Upper lobe of left lung (tissue), 6 donors: ENCODE data around the gene CPNE5. TPM values are rescaled to one million over a fixed set of nuclear protein-coding genes. Genes with fewer than 3 reads are reported as not detected.

Source experiments
- ATAC-seq, 2 donors: fragments of 200-7000 bp; cut with Tn5 transposase; one replicate each; pipeline ENCODE4 v1.9.1; 2022; ENCODE audit warnings: mild to moderate bottlenecking in 2 of 2, moderate library complexity in 2 of 2; ENCODE audit not compliant: low FRiP score in 2 of 2
- DNase-seq, 2 donors: peaks; one replicate each; pipeline ENCODE4 v3.0.0-alpha.2; 2019 to 2020
- H3K27ac ChIP-seq, 4 donors: fragments of 200-600 bp; sonication (generic); one replicate each; pipeline ENCODE4 v1.5.1; 2016 to 2019
- H3K27me3 ChIP-seq, 4 donors: fragments of 200-600 bp; sonication (generic); one replicate each; pipeline ENCODE4 v1.5.1; 2017 to 2019
- H3K36me3 ChIP-seq, 4 donors: fragments of 200-600 bp; sonication (generic); one replicate each; pipeline ENCODE4 v1.5.1; 2016 to 2019
- H3K4me1 ChIP-seq, 4 donors: fragments of 200-600 bp; sonication (generic); one replicate each; pipeline ENCODE4 v1.5.1; 2018 to 2019
- H3K4me3 ChIP-seq, 4 donors: fragments of 200-600 bp; sonication (generic); one replicate each; pipeline ENCODE4 v1.5.1; 2017 to 2019; ENCODE audit warnings: mild to moderate bottlenecking in 2 of 4, moderate library complexity in 1 of 4
- H3K9me3 ChIP-seq, 4 donors: fragments of 200-600 bp; sonication (generic); one replicate each; pipeline ENCODE4 v1.5.1; 2018 to 2019
- EP300 ChIP-seq, 4 donors: sonication (generic); formaldehyde crosslinking; IDR thresholded peaks; one replicate each; pipeline ENCODE4 v1.5.1; 2017; ENCODE audit warnings: antibody characterized with exemption in 4 of 4, control low read depth in 2 of 4
- POLR2A ChIP-seq, 4 donors: fragments of 450-650 bp; IDR thresholded peaks; one replicate each; pipeline ENCODE4 v1.5.1; 2016 to 2017; ENCODE audit warnings: antibody characterized with exemption in 4 of 4, mild to moderate bottlenecking in 2 of 4
- POLR2AphosphoS5 ChIP-seq, 2 donors: sonication (generic); formaldehyde crosslinking; IDR thresholded peaks; one replicate each; pipeline ENCODE4 v1.5.1; 2017; ENCODE audit warnings: antibody characterized with exemption in 2 of 2
- WGBS, 2 donors: methylation state at CpG; one replicate each; pipeline ENCODE4 v1.1.5; 2017 to 2018; 5-methylcytosine and 5-hydroxymethylcytosine counted together
- total RNA-seq, 6 donors: library from RNA; depleted of rRNA in 4 of 6; stranded (reverse); fragments of >200 nt in 4 of 6; gene quantifications; one replicate each; pipeline versions ENCODE4 v1.1.0 to v1.2.1, GENCODE V29; 2016 to 2021
- TF ChIP-seq, protein P1 (sequence below), 6 experiments: fragments of 450-650 bp in 4 of 6; fragments of 200-600 bp in 2 of 6; sonication (generic) in 2 of 6; IDR thresholded peaks; one replicate each; pipeline ENCODE4 v1.5.1; 2016 to 2019; ENCODE audit warnings: antibody characterized with exemption in 6 of 6
- donor health status: DM: no; HTN: no; CAD: no; lungs with moderate emphysema.
- donor health status: DM: no; HTN: yes; CAD: no; lungs with severe emphysema.

The CPNE5 gene
- total RNA-seq, 6 donors from 2014 or later, result 0.89 to 5.4 (median 2.5) TPM

GRCh38 chr6:36730424-36731380 lies 108.5 kb downstream of the CPNE5 start:
- Histone ChIP-seq H3K36me3 (no peaks in the 10 kb centered on the region), H3K4me3 (no peak overlapping the region), H3K27ac (no peak overlapping the region), H3K4me1 (peaks cover 14 to 22% (median 16%) of the 10 kb centered on the region in 4 donors), H3K9me3 (no peaks in the 10 kb centered on the region), H3K27me3 (no peaks in the 10 kb centered on the region)
- ATAC-seq, result no peak
- whole genome bisulfite sequencing, 2 donors, result 90 to 94% methylated on average over 6 to 15 of the region's 15 CpGs
- DNase-seq, result no peak
- no peak for TF ChIP-seq POLR2A (IDR thresholded peaks at IDR 0.05)
- TF ChIP-seq, protein P1, sequence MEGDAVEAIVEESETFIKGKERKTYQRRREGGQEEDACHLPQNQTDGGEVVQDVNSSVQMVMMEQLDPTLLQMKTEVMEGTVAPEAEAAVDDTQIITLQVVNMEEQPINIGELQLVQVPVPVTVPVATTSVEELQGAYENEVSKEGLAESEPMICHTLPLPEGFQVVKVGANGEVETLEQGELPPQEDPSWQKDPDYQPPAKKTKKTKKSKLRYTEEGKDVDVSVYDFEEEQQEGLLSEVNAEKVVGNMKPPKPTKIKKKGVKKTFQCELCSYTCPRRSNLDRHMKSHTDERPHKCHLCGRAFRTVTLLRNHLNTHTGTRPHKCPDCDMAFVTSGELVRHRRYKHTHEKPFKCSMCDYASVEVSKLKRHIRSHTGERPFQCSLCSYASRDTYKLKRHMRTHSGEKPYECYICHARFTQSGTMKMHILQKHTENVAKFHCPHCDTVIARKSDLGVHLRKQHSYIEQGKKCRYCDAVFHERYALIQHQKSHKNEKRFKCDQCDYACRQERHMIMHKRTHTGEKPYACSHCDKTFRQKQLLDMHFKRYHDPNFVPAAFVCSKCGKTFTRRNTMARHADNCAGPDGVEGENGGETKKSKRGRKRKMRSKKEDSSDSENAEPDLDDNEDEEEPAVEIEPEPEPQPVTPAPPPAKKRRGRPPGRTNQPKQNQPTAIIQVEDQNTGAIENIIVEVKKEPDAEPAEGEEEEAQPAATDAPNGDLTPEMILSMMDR (IDR thresholded peaks at IDR 0.05), result no peak
- TF ChIP-seq EP300 (IDR thresholded peaks at IDR 0.05), result no peak
- no peak for TF ChIP-seq POLR2AphosphoS5 (IDR thresholded peaks at IDR 0.05)

GRCh38 chr6:36729161-36729524 lies 110.1 kb downstream of the CPNE5 start:
- Histone ChIP-seq H3K4me1 (peaks cover 0 to 6% (median 4%) of the 10 kb centered on the region in 4 donors), H3K27ac (no peak overlapping the region), H3K27me3 (no peaks in the 10 kb centered on the region), H3K36me3 (no peaks in the 10 kb centered on the region), H3K9me3 (no peaks in the 10 kb centered on the region), H3K4me3 (no peak overlapping the region)
- WGBS, 2 donors, result 35 to 43% methylated on average over 3 of the region's 3 CpGs
- no peak for DNase-seq
- ATAC-seq, result peak in 1 of 2 donors; percentile 51
- TF ChIP-seq POLR2AphosphoS5 (IDR thresholded peaks at IDR 0.05) (no peak), POLR2A (IDR thresholded peaks at IDR 0.05) (no peak), EP300 (IDR thresholded peaks at IDR 0.05) (no peak)
- TF ChIP-seq, protein P1 (IDR thresholded peaks at IDR 0.05), result no peak

DNA sequence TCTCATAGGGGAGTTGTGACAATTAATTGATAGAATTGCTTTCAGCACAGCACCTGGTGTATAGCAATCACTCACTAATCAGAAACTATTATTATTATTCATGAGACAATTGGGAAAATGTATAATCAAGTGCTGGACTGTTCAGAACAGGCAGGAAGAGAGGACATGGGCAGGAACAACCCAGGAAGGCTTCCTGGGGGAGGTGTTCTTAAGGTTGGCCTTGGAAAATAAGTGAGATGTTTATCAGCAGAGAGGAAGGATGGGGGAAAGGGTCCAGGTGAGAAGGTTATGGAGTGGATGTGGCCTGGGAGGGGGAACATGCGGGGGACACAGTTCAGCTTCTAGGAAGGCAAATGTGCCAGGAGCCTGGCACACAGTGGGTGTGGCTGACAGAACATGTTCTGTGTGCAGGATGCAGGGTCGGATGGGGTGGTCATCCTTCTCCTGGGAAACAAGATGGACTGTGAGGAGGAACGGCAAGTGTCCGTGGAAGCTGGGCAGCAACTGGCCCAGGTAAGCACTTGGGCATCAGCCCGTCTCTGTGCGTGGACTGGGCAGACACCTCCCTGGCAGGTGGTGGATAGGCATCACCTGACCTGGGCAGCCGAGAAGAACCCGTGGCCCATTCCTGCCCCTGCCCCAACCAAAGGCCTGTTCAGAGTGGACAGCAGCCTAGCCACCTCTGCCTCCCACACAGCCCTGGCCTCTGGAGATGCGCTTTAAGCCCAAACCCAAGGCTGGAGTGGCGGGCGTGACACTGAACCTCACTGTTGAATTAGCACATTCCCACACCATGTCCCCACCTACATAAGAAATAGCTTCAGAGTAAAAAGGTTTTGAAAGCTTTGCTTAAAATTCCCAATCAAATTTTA lies 110.7 kb downstream of the CPNE5 start:
- Histone ChIP-seq H3K4me3 (no peak overlapping the region), H3K36me3 (no peaks in the 10 kb centered on the region), H3K4me1 (peaks cover 0 to 5% (median 4%) of the 10 kb centered on the region in 4 donors), H3K9me3 (no peaks in the 10 kb centered on the region), H3K27ac (no peak overlapping the region), H3K27me3 (no peaks in the 10 kb centered on the region)
- DNase-seq (no peak), ATAC-seq (peak in 1 of 2 donors; percentile 23)
- TF ChIP-seq POLR2A (IDR thresholded peaks at IDR 0.05) (no peak), EP300 (IDR thresholded peaks at IDR 0.05) (no peak), POLR2AphosphoS5 (IDR thresholded peaks at IDR 0.05) (no peak)
- TF ChIP-seq, protein P1 (IDR thresholded peaks at IDR 0.05), result no peak
- 79 to 89% methylated on average over 11 of the region's 11 CpGs for WGBS, 2 donors

- Histone ChIP-seq H3K9me3 (no peaks in the 10 kb centered on the region), H3K4me1 (peaks cover 0 to 5% (median 4%) of the 10 kb centered on the region in 4 donors), H3K4me3 (no peak overlapping the region), H3K36me3 (no peaks in the 10 kb centered on the region), H3K27me3 (no peaks in the 10 kb centered on the region), H3K27ac (no peak overlapping the region)
- WGBS, 2 donors, result 70 to 95% methylated on average over 2 to 7 of the region's 7 CpGs
- TF ChIP-seq POLR2A (IDR thresholded peaks at IDR 0.05) (no peak), EP300 (IDR thresholded peaks at IDR 0.05) (no peak), POLR2AphosphoS5 (IDR thresholded peaks at IDR 0.05) (no peak)
- TF ChIP-seq, protein P1 (IDR thresholded peaks at IDR 0.05), result no peak
- DNase-seq (no peak), ATAC-seq (peak in 1 of 2 donors; percentile 67)
Observed at GRCh38 chr6:36727505-36728021, 111.7 kb downstream of the CPNE5 start.
